ENCODE data around the gene MRGPRX3.
A peak's percentile ranks its signal among the peaks of the same experiment; 100 is the strongest.
"Not testable (repeated sequence)": the region's sequence is repeated elsewhere in the genome, so short reads cannot be mapped to it uniquely, and the experiment has no call there.

The MRGPRX3 gene

DNA sequence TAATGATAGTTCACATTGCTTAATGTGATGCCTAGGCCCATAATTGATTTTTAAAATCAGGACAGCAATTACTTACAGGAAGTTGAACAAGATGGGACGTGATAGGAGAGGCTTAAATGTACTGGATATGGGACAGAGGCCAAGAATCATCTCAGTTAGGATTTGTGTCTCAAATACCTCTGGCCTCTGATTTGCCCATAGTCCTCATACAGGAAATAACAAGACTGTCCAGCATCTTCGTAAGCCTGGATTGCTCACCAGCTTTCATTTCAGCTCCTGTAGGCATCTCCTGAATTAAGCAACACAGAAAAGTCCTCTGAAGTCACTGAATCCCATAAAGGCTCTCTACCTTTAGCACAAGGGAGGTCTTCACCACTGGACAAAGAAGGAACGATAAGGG, at the start of gene MRGPRX3:
MRGPRX3 (plus strand) TSS at position 231 of the 400 bp plus-strand sequence. CDS start 4,632 bp downstream, outside the sequence.
- Histone ChIP-seq H3K36me3 (replicated peaks) (no peaks in the 10 kb centered on the region), H3K4me3 (no peak within 1 kb of the TSS), H3K9me3 (no peaks in the 10 kb centered on the region), H3K27me3 (ENCODE audit: low read depth) (peaks cover 8% of the 10 kb centered on the region), H3K4me1 (no peaks in the 10 kb centered on the region)
- in situ Hi-C loops (cut with MboI; ENCODE audit: low sequenced_read_pairs) = no loop called here
- DNase-seq (ENCODE audit: low spot score in 2 of 2) = no peak

- DNase-seq (ENCODE audit: low spot score in 2 of 2) = no peak
Measured at GRCh38 chr11:18088366-18088765, 44.0 kb upstream of the MRGPRX3 start.

GRCh38 chr11:18088966-18089365, 43.4 kb upstream of the MRGPRX3 start:
- Histone ChIP-seq H3K27me3 (ENCODE audit: low read depth) (no peaks in the 10 kb centered on the region), H3K9me3 (no peaks in the 10 kb centered on the region), H3K4me3 (no peak overlapping the region), H3K36me3 (replicated peaks) (peaks cover 80% of the 10 kb centered on the region), H3K4me1 (no peaks in the 10 kb centered on the region)
- in situ Hi-C loops (cut with MboI; ENCODE audit: low sequenced_read_pairs) = no loop called here
- DNase-seq (ENCODE audit: low spot score in 2 of 2) = no peak

More at GRCh38 chr11:18088366-18088765, 44.0 kb upstream of the MRGPRX3 start:
- Histone ChIP-seq H3K27me3 (ENCODE audit: low read depth) (no peaks in the 10 kb centered on the region), H3K4me3 (no peak overlapping the region), H3K4me1 (no peaks in the 10 kb centered on the region), H3K9me3 (no peaks in the 10 kb centered on the region), H3K36me3 (replicated peaks) (peaks cover 80% of the 10 kb centered on the region)
- in situ Hi-C loops (cut with MboI; ENCODE audit: low sequenced_read_pairs) = no loop called here

GRCh38 chr11:18091731-18092130, 40.6 kb upstream of the MRGPRX3 start:
- no peak for DNase-seq (ENCODE audit: low spot score in 2 of 2)
- Histone ChIP-seq H3K9me3 (no peaks in the 10 kb centered on the region), H3K4me3 (no peak overlapping the region), H3K4me1 (no peaks in the 10 kb centered on the region), H3K36me3 (replicated peaks) (peaks cover 83% of the 10 kb centered on the region), H3K27me3 (ENCODE audit: low read depth) (no peaks in the 10 kb centered on the region)
- in situ Hi-C loops (cut with MboI; ENCODE audit: low sequenced_read_pairs) = no loop called here

DNA sequence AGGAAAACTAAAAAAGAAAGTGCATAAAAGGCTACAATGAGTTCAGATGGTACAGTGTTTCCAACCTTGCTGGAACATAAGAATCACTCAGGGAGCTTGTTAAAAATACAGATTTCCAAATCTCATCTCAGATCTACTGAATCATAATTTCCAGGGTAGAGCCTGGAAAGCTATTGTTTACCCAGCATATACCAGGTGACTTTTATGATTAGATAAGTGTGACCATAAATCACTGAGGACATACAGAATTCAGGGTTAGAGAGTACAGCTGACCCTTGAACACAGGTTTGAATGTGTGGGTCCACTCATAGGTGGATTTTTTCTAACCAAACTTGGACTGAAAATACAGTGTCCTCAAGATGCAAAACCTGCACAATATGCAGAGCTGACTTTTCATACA, 38.4 kb upstream of the MRGPRX3 start:
- H3K4me3 ChIP-seq = no peak overlapping the region
- no peaks in the 10 kb centered on the region for H3K4me1 ChIP-seq
- DNase-seq (ENCODE audit: low spot score in 2 of 2) = no peak
- no peaks in the 10 kb centered on the region for H3K27me3 ChIP-seq (ENCODE audit: low read depth)
- in situ Hi-C loops (cut with MboI; ENCODE audit: low sequenced_read_pairs) = no loop called here
- H3K9me3 ChIP-seq = no peaks in the 10 kb centered on the region
- peaks cover 64% of the 10 kb centered on the region for H3K36me3 ChIP-seq (replicated peaks)

GRCh38 chr11:18100926-18101656, 31.3 kb upstream of the MRGPRX3 start:
- H3K9me3 ChIP-seq = no peaks in the 10 kb centered on the region
- peaks cover 8% of the 10 kb centered on the region for H3K4me1 ChIP-seq
- H3K4me3 ChIP-seq = no peak overlapping the region
- in situ Hi-C loops (cut with MboI; ENCODE audit: low sequenced_read_pairs) = no loop called here
- no peaks in the 10 kb centered on the region for H3K27me3 ChIP-seq (ENCODE audit: low read depth)
- peaks cover 25% of the 10 kb centered on the region for H3K36me3 ChIP-seq (replicated peaks)
- no peak for DNase-seq (ENCODE audit: low spot score in 2 of 2)

- Histone ChIP-seq H3K36me3 (replicated peaks) (peaks cover 10% of the 10 kb centered on the region), H3K9me3 (no peaks in the 10 kb centered on the region), H3K4me1 (peaks cover 8% of the 10 kb centered on the region), H3K27me3 (ENCODE audit: low read depth) (0 out of 2 replicates have a peak, but pooled peaks cover 2% of the 10 kb centered on the region), H3K4me3 (peak overlapping the region; percentile 86)
- peak in 1 of 2 experiments; percentile 9 for DNase-seq (ENCODE audit: low spot score in 2 of 2)
- in situ Hi-C loops (cut with MboI; ENCODE audit: low sequenced_read_pairs) = no loop called here
Measured at GRCh38 chr11:18105086-18105801, 27.1 kb upstream of the MRGPRX3 start.

- DNase-seq (ENCODE audit: low spot score in 2 of 2) = peak; percentile 81 to 95
- Histone ChIP-seq H3K27me3 (ENCODE audit: low read depth) (0 out of 2 replicates have a peak, but pooled peaks cover 2% of the 10 kb centered on the region), H3K4me1 (peaks cover 8% of the 10 kb centered on the region), H3K4me3 (peak within 1 kb of the TSS; percentile 86), H3K36me3 (replicated peaks) (peaks cover 5% of the 10 kb centered on the region), H3K9me3 (no peaks in the 10 kb centered on the region)
- in situ Hi-C loops (cut with MboI; ENCODE audit: low sequenced_read_pairs) = no loop called here
Measured at GRCh38 chr11:18105802-18106574, 26.4 kb upstream of the MRGPRX3 start, which contains the start of gene SAAL1. Gene SAAL1, minus strand, starts transcription at chr11:18106082. Its CDS starts 41 bp downstream, at chr11:18106041.

DNA sequence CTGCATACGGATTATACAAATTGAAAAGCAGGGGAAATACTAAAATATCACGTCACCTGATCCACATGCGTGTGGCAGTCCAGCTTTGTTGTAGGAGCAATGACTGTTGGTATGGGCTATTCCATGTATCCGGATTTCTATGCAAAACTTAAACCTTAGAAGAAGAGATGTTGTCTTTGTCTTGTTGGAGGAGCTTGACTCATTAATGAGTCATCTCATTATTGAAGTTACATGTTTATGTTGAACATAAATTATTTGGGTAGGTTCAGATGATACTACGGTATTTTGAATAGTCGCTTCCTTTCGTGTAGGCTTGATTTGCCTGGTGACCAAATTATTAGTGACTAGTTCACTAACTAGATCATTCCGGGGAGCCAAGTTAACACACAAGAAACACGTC, 25.7 kb upstream of the MRGPRX3 start:
- Histone ChIP-seq H3K4me3 (no peak overlapping the region), H3K4me1 (peaks cover 8% of the 10 kb centered on the region), H3K36me3 (replicated peaks) (no peaks in the 10 kb centered on the region; the same call in none of the 2 replicates), H3K27me3 (ENCODE audit: low read depth) (0 out of 2 replicates have a peak, but pooled peaks cover 2% of the 10 kb centered on the region), H3K9me3 (no peaks in the 10 kb centered on the region)
- in situ Hi-C loops (cut with MboI; ENCODE audit: low sequenced_read_pairs) = no loop called here
- DNase-seq (ENCODE audit: low spot score in 2 of 2) = no peak

DNA sequence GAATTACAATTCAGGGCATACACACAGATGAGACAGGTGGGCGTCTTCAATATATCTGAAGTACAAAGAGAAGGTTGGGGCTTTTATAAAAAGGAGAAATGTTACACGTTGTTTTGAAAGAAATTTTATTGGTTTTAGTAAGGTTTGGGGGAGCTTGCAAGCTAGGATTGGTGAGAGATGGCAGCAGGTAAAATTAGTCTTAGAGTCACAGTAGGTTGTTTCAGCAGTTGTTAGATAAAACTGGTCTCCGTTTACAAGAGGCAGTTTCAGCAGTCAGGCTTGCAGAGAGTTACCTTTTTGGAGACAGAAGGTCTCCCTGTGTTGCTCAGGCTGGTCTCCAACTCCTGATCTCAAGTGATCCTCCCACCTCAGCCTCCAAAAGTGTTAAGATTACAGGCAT, 24.1 kb upstream of the MRGPRX3 start:
- Histone ChIP-seq H3K36me3 (replicated peaks) (no peaks in the 10 kb centered on the region; the same call in 1 of the 2 replicates), H3K4me3 (no peak overlapping the region), H3K4me1 (peaks cover 8% of the 10 kb centered on the region), H3K9me3 (no peaks in the 10 kb centered on the region), H3K27me3 (ENCODE audit: low read depth) (peaks cover 13% of the 10 kb centered on the region)
- no peak for DNase-seq (ENCODE audit: low spot score in 2 of 2)
- in situ Hi-C loops (cut with MboI; ENCODE audit: low sequenced_read_pairs) = no loop called here

- Histone ChIP-seq H3K36me3 (replicated peaks) (no peaks in the 10 kb centered on the region), H3K9me3 (no peaks in the 10 kb centered on the region), H3K27me3 (ENCODE audit: low read depth) (peaks cover 25% of the 10 kb centered on the region), H3K4me3 (no peak overlapping the region), H3K4me1 (no peaks in the 10 kb centered on the region)
- in situ Hi-C loops (cut with MboI; ENCODE audit: low sequenced_read_pairs) = no loop called here
- no peak for DNase-seq (ENCODE audit: low spot score in 2 of 2)
Measured at GRCh38 chr11:18111005-18111404, 21.4 kb upstream of the MRGPRX3 start.

GRCh38 chr11:18115360-18116127, 16.8 kb upstream of the MRGPRX3 start:
- H3K4me3 ChIP-seq = no peak overlapping the region
- DNase-seq (ENCODE audit: low spot score in 2 of 2) = peak; percentile 67 to 78
- no peaks in the 10 kb centered on the region for H3K9me3 ChIP-seq
- in situ Hi-C loops (cut with MboI; ENCODE audit: low sequenced_read_pairs) = no loop called here
- H3K36me3 ChIP-seq (replicated peaks) = no peaks in the 10 kb centered on the region
- H3K4me1 ChIP-seq = no peaks in the 10 kb centered on the region
- peaks cover 28% of the 10 kb centered on the region for H3K27me3 ChIP-seq (ENCODE audit: low read depth)

GRCh38 chr11:18121331-18121828, 11.0 kb upstream of the MRGPRX3 start:
- DNase-seq (ENCODE audit: low spot score in 2 of 2); H3K9me3 ChIP-seq; H3K4me3 ChIP-seq; in situ Hi-C loops (cut with MboI; ENCODE audit: low sequenced_read_pairs); H3K36me3 ChIP-seq (replicated peaks); H3K4me1 ChIP-seq; H3K27me3 ChIP-seq (ENCODE audit: low read depth): not testable (repeated sequence)
